GM18907 (cell line): ENCODE data around the gene MPDU1.
"Not testable (repeated sequence)": the region's sequence is repeated elsewhere in the genome, so short reads cannot be mapped to it uniquely, and the experiment has no call there.

Experiments
- ATAC-seq: cut with Tn5 transposase; IDR thresholded peaks from one replicate; pipeline ENCODE4 v1.9.1; 2021; ENCODE audit warnings: mild to moderate bottlenecking, moderate library complexity; ENCODE audit not compliant: unreplicated experiment

Gene MPDU1

DNA sequence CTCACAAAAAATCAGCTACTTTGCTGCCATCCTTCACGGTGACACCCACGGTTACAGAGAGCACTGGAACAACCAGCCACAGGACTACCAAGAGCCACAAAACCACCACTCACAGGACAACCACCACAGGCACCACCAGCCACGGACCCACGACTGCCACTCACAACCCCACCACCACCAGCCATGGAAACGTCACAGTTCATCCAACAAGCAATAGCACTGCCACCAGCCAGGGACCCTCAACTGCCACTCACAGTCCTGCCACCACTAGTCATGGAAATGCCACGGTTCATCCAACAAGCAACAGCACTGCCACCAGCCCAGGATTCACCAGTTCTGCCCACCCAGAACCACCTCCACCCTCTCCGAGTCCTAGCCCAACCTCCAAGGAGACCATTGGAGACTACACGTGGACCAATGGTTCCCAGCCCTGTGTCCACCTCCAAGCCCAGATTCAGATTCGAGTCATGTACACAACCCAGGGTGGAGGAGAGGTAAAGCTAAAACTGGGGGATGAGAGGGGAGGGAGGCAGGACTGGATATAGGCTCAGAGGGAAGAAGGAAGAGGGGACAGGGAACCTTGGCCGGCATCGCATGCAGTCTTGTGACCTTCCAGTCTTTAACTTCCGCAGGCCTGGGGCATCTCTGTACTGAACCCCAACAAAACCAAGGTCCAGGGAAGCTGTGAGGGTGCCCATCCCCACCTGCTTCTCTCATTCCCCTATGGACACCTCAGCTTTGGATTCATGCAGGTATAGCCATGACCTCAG lies 3.6 kb upstream of the MPDU1 start:
- ATAC-seq, result no peak

DNA sequence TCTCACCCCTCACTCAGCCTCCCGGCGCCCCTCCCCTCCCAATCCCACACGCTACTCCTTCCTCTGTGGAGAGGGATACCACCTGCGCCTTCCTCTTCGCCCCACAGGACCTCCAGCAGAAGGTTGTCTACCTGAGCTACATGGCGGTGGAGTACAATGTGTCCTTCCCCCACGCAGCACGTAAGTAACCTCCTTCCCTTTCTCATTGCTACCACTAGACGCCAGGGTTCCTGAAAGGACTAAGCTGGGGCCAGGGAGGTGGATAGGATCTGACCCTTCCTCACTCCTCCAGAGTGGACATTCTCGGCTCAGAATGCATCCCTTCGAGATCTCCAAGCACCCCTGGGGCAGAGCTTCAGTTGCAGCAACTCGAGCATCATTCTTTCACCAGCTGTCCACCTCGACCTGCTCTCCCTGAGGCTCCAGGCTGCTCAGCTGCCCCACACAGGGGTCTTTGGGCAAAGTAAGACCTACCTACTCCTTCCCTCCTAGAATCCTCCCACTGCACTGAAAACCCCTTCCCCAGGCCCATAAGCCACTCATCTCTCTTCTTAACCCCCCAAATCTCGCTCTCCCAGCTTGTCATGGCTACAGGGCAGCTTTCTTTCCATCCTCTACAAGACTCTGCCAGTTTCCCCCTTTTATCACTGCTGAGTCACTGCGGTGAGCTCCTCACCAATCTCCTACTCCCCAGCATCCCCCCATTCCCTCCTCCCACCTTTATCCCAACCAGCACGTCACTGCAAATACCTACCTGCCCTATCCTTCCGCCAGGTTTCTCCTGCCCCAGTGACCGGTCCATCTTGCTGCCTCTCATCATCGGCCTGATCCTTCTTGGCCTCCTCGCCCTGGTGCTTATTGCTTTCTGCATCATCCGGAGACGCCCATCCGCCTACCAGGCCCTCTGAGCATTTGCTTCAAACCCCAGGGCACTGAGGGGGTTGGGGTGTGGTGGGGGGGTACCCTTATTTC lies 2.8 kb upstream of the MPDU1 start:
- ATAC-seq, result no peak

DNA sequence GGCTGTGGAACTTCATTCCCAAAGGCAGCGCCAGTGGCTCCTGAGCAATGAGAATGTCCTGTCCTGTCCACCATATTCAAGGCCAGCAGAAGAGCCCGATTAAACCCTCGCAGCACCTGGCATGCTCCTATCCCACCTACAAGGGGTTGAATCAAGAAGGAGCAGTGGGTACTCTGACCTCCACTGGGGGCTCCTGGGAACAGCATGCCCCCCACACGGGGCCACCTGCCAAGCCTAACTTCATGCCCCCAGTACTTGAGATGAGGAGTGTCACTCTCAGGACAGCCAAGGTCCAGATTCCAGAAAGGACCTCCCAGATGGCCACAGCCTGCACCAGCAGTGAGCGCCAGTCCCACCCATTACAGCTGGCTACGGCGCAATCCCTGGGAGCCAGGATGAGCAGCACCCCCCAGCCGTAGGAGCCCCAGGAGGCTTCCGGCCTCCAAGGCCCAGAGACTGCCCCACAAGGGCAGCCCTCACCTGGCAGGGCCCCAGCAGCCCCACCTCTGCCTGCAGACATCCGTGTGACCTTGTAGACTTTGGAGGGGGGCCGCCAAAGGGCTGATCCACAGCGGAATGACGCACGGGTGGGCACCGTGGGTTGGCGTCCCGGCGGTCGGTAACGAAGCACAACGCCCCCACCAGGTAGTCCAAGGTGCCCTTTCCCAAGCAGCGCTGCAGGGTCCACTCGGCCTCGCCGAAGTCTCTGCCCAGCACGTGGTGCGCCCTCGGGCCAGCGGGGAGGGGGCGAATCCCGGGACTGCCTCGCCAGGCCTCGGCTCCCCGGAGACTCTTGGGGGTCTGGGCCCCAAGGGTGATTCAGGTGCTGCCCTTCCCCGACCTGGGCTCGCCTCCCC lies 1.0 kb upstream of the MPDU1 start:
- ATAC-seq, result no peak

GRCh38 chr17:7586673-7587419 lies 3.2 kb downstream of the MPDU1 start:
- ATAC-seq, result no peak

DNA sequence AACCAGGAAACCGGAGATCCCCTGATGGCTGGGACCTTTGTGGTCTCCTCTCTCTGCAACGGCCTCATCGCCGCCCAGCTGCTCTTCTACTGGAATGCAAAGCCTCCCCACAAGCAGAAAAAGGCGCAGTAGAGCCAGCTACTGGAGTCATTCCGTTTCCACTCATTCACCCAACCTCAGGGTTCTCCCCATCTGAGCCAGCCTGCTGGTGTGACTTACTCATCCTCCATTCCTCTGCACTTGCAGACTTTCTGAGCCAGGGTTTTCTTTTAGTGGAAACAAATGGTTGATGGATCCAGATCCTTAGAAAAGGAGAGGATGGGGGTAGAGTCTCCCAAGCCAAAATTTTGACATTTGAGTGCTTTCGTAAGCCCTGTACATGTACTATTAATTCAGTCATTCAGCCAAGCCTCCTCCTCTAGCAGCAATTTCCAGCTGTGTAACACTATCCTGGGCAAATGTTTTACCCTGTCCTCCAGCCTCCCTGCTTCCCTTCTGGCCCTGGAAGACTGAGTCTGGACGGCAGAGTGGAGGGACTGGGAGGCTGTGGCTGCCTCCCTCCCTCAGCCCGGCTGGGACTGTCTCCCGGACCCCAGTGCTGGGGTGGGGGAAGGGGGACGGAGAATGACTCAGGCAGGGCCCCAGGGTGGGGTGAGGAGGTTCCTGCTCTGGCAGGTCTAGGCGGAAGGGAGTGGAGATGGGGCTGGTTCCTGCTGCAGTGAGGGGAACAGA lies 3.9 kb downstream of the MPDU1 start:
- no peak for ATAC-seq

GRCh38 chr17:7588553-7589203 lies 5.0 kb downstream of the MPDU1 start:
- no peak for ATAC-seq

- ATAC-seq, result no peak
Observed at GRCh38 chr17:7589204-7589868, 5.7 kb downstream of the MPDU1 start.

DNA sequence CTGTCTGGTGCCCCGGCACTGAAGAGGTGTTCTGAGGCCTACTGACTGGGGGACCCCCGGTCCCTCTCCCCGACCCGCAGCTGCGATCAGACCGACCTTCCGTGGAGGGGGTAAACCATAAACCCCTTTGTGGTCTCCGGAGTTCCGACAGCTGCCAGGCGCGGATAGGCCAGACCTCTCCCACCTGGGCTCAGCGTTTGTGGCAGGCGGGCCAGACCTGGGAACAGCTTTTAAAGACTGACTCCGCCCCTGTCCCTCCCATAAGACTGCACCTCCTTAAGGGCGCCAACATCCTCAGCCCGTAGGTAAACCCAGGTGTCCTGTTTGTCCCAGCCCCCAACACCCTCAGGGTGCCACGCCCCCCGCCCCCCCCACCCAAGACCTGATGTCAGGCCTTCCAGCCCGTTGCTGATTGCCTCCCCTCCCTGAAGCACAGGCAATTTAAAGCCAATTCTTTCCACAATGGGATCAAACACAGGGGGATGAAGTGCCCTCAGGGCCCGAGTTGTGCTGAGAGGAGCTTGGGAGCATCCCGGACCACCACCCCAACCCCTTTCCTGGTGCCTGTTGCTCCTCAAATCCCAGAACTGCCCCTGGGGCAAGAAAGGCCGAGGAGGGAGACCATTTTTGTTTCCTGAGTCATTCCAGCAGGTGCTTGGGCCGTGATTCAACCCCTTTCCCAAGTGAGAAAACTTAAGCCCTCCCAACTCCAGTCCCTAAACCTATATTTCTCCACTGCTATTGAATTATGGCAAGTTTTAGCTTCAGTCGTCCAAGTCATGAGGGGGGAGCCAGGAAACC lies 6.4 kb downstream of the MPDU1 start, which contains the start of gene SOX15:
Gene SOX15 (minus strand): TSS at position 204 of the 801 bp plus-strand sequence. CDS start 418 bp downstream, outside the sequence.
- no peak for ATAC-seq

DNA sequence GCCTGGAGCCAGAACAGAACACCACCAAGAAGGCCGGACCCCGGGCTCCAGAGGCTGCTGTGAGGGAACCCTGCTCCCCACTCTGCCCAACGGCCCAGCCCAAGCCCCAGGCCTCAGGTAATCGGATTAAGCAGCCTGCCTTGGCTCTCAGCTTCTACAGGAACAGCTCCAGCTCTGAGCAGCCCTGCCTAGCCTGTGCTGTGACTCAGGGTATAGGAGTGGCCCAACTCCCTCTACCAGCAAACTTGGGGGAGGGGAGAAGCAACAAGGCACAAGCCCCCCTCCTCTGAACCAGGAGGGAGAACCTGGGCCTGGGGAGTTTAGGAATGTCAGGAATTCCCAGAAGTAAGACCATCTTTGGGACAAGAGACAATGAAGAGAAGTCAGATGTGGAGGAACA lies 7.1 kb downstream of the MPDU1 start:
- no peak for ATAC-seq

GRCh38 chr17:7591596-7591995 lies 7.9 kb downstream of the MPDU1 start:
- ATAC-seq, result no peak

DNA sequence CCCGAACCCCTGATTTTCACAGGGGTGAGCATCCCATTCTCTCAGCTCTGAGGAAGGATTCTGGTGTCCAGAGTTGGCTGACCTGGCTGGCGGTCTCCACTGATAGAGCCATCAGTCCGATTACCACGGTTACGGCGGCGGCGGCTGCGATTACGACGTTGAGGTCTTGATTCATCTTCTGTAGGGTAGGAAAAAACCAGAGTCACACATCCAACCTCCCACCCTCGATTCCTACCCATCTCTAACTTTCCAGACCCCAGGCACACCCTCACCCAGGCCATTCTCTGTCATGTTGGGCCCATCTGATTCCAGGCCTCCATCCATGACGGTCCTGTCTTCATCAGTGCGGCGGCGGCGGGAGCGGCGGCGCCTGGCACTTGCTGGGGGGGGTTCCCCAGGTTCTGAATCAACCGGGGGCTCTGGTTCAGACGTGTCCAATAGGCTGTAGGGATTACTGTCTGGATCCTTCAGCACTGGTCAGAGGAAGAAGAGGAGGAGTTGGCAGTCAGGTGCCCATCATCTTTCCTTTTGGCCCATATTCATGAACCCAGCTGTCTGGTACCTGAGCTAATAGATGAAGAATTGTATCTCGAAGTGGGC lies 8.9 kb downstream of the MPDU1 start:
- no peak for ATAC-seq

DNA sequence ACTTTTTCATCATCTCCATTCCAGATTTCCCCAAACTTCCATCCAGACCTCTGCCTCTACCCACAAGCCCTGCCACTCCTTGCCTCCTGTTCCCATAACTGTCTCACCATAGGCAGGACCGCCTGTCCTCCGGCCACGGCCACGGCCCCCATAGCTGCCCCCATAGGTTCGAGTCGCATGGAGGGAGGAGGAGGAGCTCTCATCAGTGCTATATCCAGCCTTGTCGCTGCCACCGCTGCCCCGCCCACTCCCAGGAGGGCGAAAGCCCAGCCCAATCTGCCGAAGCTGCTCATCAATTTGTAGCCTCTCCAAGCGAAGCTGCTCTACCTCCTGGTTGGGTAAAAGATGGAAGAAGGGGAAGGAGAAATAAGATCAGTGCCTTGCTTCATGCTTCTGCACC lies 9.6 kb downstream of the MPDU1 start:
- ATAC-seq, result no peak

- not testable (repeated sequence) for ATAC-seq
Observed at GRCh38 chr17:7597561-7597960, 13.9 kb downstream of the MPDU1 start.

- ATAC-seq, result no peak
Observed at GRCh38 chr17:7606280-7606679, 22.6 kb downstream of the MPDU1 start.

DNA sequence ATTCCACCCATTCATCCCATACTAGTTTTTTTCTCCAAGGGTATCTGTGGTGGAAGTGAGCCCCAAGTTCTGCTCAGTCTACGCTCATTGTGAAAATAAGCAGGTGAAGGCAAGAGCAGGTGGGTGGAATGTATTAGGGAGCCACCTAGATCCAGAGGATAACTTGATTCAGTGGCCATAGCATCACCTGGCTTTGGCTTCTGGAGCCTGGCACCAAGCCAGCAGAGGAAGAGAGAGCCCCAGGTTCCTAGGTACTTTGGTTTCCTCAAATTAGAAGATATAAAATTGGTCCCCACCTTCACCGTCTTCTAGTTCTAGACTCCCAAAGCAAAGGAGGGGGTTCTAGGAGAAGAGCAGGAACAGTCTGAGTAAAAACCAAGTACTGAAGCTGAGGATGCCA lies 27.0 kb downstream of the MPDU1 start:
- no peak for ATAC-seq

GRCh38 chr17:7611635-7612293 lies 28.1 kb downstream of the MPDU1 start:
- ATAC-seq, result no peak

- ATAC-seq, result no peak
Observed at GRCh38 chr17:7612294-7612640, 28.6 kb downstream of the MPDU1 start.
